CD4-positive, alpha-beta T cell (primary cell): ENCODE data around the gene SHROOM2. TPM values are rescaled to one million over a fixed set of nuclear protein-coding genes. Genes with fewer than 3 reads are reported as not detected.

Experiments used
- ATAC-seq: fragments of 200-7000 bp; cut with Tn5 transposase; one replicate; pipeline ENCODE4 v1.10.0; 2022; ENCODE audit warnings: mild to moderate bottlenecking; ENCODE audit not compliant: poor library complexity
- CTCF ChIA-PET: fragments of 350-600 bp; sonication (Branson Sonifier 250); formaldehyde crosslinking; loops from one replicate; lab custom pipeline; 2021; ENCODE audit warnings: antibody characterized with exemption, inconsistent platforms; lab: Charles Lee
- POLR2A ChIA-PET: fragments of 350-600 bp; sonication (Branson Sonifier 250); formaldehyde crosslinking; loops from one replicate; lab custom pipeline; 2021; ENCODE audit warnings: antibody characterized with exemption, inconsistent platforms; lab: Charles Lee
- DNase-seq, 14 experiments: peaks; one replicate each; pipeline ENCODE4 v3.0.0-alpha.2; 2013 to 2020; ENCODE audit warnings: mixed read lengths in 2 of 14
- H3K27ac ChIP-seq, 2 donors: one replicate each; pipeline versions ENCODE4 v1.5.1 to v1.7.0; 2013; ENCODE audit warnings: low read length in 2 of 2, low read depth in 1 of 2, mild to moderate bottlenecking in 1 of 2
- H3K27me3 ChIP-seq, 2 experiments: 1 replicate in 1 of 2; 2 replicates in 1 of 2; pipeline versions ENCODE4 v1.6.1 to v1.7.0; 2013; ENCODE audit warnings: low read length in 2 of 2, control low read depth in 1 of 2, mild to moderate bottlenecking in 1 of 2, moderate library complexity in 1 of 2; ENCODE audit not compliant: insufficient read depth in 2 of 2, control insufficient read depth in 1 of 2
- H3K36me3 ChIP-seq: one replicate; pipeline ENCODE4 v1.6.1; 2013; ENCODE audit warnings: low read length, control low read depth; ENCODE audit not compliant: insufficient read depth
- H3K4me1 ChIP-seq: one replicate; pipeline ENCODE4 v1.6.1; 2013; ENCODE audit warnings: low read length, control low read depth; ENCODE audit not compliant: insufficient read depth
- H3K4me3 ChIP-seq: one replicate; pipeline ENCODE4 v1.5.1; 2013; ENCODE audit warnings: mild to moderate bottlenecking, low read length, moderate library complexity
- H3K9me3 ChIP-seq, 2 experiments: 1 replicate in 1 of 2; 2 replicates in 1 of 2; pipeline versions ENCODE4 v1.6.1 to v1.7.0; 2013; ENCODE audit warnings: low read length in 2 of 2, mild to moderate bottlenecking in 2 of 2, control low read depth in 1 of 2, moderate library complexity in 1 of 2; ENCODE audit not compliant: control insufficient read depth in 1 of 2, insufficient read depth in 1 of 2
- H3K27ac Mint-ChIP-seq: one replicate; pipeline ENCODE4 v1.8.0; 2020; ENCODE audit warnings: mixed read lengths
- H3K27me3 Mint-ChIP-seq: one replicate; pipeline ENCODE4 v1.8.0; 2021; ENCODE audit warnings: mixed read lengths
- H3K36me3 Mint-ChIP-seq: one replicate; pipeline ENCODE4 v1.8.0; 2021; ENCODE audit warnings: low read depth, mixed read lengths
- H3K4me1 Mint-ChIP-seq: one replicate; pipeline ENCODE4 v1.8.0; 2021; ENCODE audit warnings: low read depth, mixed read lengths
- H3K4me3 Mint-ChIP-seq: one replicate; pipeline ENCODE4 v1.8.0; 2020; ENCODE audit warnings: mild to moderate bottlenecking, mixed read lengths
- H3K9me3 Mint-ChIP-seq: one replicate; pipeline ENCODE4 v1.8.0; 2020; ENCODE audit warnings: mixed read lengths
- CTCF ChIP-seq: fragments of 200-600 bp; IDR thresholded peaks from one replicate; pipeline ENCODE4 v1.8.0; 2022; ENCODE audit warnings: antibody characterized with exemption, mild to moderate bottlenecking
- intact Hi-C, 2 experiments: fragments of 100-400 bp; cut with DNase I in 1 of 2; cut with micrococcal nuclease in 1 of 2; formaldehyde crosslinking; loops; one replicate each; pipeline versions ENCODE4 v1.15.1 to v1.9.0; 2023 to 2025; cut with DNase I, micrococcal nuclease
- total RNA-seq, 174 experiments: library from RNA in 2 of 174; stranded (reverse) in 2 of 174; gene quantifications; one replicate each; pipeline ENCODE4 v1.2.3 and lab custom pipeline; 2021 to 2026

Gene SHROOM2
- total RNA-seq, 2 experiments from 2014 or later, result not detected

GRCh38 chrX:9848718-9849479, 62.7 kb downstream of the SHROOM2 start:
- H3K4me1 ChIP-seq, result no peaks in the 10 kb centered on the region
- H3K9me3 ChIP-seq, result no peaks in the 10 kb centered on the region
- CTCF ChIA-PET, result no interaction called here
- no peak overlapping the region for H3K27ac Mint-ChIP-seq
- no peaks in the 10 kb centered on the region for H3K4me1 Mint-ChIP-seq
- no peak for ATAC-seq
- no peak overlapping the region for H3K4me3 ChIP-seq
- intact Hi-C loops, result no loop called here
- DNase-seq, result no peak
- H3K4me3 Mint-ChIP-seq, result no peak overlapping the region
- peaks cover 4% of the 10 kb centered on the region for H3K27me3 Mint-ChIP-seq
- no peaks in the 10 kb centered on the region for H3K36me3 Mint-ChIP-seq
- no peak overlapping the region for H3K27ac ChIP-seq
- H3K27me3 ChIP-seq, result no peaks in the 10 kb centered on the region
- no peaks in the 10 kb centered on the region for H3K9me3 Mint-ChIP-seq
- no peaks in the 10 kb centered on the region for H3K36me3 ChIP-seq
- no peak for TF ChIP-seq CTCF
- POLR2A ChIA-PET, result no interaction called here

GRCh38 chrX:9851890-9852289, 65.7 kb downstream of the SHROOM2 start:
- no peaks in the 10 kb centered on the region for H3K4me1 ChIP-seq
- H3K27ac ChIP-seq, result no peak overlapping the region
- ATAC-seq (no peak), DNase-seq (no peak)
- H3K36me3 ChIP-seq, result no peaks in the 10 kb centered on the region
- H3K4me3 ChIP-seq, result no peak overlapping the region
- H3K9me3 ChIP-seq, result no peaks in the 10 kb centered on the region
- intact Hi-C loops, result no loop called here
- no peaks in the 10 kb centered on the region for H3K27me3 ChIP-seq
- no peaks in the 10 kb centered on the region for H3K4me1 Mint-ChIP-seq
- TF ChIP-seq CTCF, result no peak
- no peaks in the 10 kb centered on the region for H3K36me3 Mint-ChIP-seq
- no peak overlapping the region for H3K27ac Mint-ChIP-seq
- no peak overlapping the region for H3K4me3 Mint-ChIP-seq
- ChIA-PET CTCF (no interaction called here), POLR2A (no interaction called here)
- H3K9me3 Mint-ChIP-seq, result no peaks in the 10 kb centered on the region
- H3K27me3 Mint-ChIP-seq, result peaks cover 4% of the 10 kb centered on the region

- H3K9me3 Mint-ChIP-seq, result no peaks in the 10 kb centered on the region
- CTCF ChIA-PET, result no interaction called here
Observed at GRCh38 chrX:9853307-9853706, 67.1 kb downstream of the SHROOM2 start.

More at GRCh38 chrX:9853307-9853706, 67.1 kb downstream of the SHROOM2 start:
- Histone ChIP-seq H3K27ac (no peak overlapping the region), H3K4me3 (no peak overlapping the region), H3K9me3 (no peaks in the 10 kb centered on the region), H3K27me3 (no peaks in the 10 kb centered on the region), H3K36me3 (no peaks in the 10 kb centered on the region), H3K4me1 (no peaks in the 10 kb centered on the region)
- POLR2A ChIA-PET, result no interaction called here
- H3K27ac Mint-ChIP-seq, result no peak overlapping the region
- intact Hi-C loops, result no loop called here
- no peak overlapping the region for H3K4me3 Mint-ChIP-seq
- no peak for TF ChIP-seq CTCF
- peaks cover 4% of the 10 kb centered on the region for H3K27me3 Mint-ChIP-seq
- DNase-seq, result no peak
- H3K4me1 Mint-ChIP-seq, result no peaks in the 10 kb centered on the region
- no peak for ATAC-seq
- H3K36me3 Mint-ChIP-seq, result no peaks in the 10 kb centered on the region
